Ascending aorta (tissue), 2 donors: ENCODE measurements around the gene RALGAPA1. TPM values are rescaled to one million over a fixed set of nuclear protein-coding genes. Genes with fewer than 3 reads are reported as not detected.

ENCODE experiments used
- DNase-seq, 2 donors: peaks; one replicate each; pipeline ENCODE4 v3.0.0-alpha.2; 2019; ENCODE audit warnings: low spot score in 2 of 2
- H3K27ac ChIP-seq, 2 donors: fragments of 200-600 bp; sonication (generic); one replicate each; pipeline ENCODE4 v1.5.1; 2016 to 2017; ENCODE audit warnings: mild to moderate bottlenecking in 1 of 2
- H3K27me3 ChIP-seq: fragments of 200-600 bp; sonication (generic); one replicate; pipeline ENCODE4 v1.5.1; 2017
- H3K36me3 ChIP-seq, 2 donors: fragments of 200-600 bp; sonication (generic); one replicate each; pipeline ENCODE4 v1.5.1; 2016
- H3K4me1 ChIP-seq, 2 donors: fragments of 200-600 bp; sonication (generic); one replicate each; pipeline ENCODE4 v1.5.1; 2016 to 2017; ENCODE audit warnings: mild to moderate bottlenecking in 1 of 2
- H3K4me3 ChIP-seq, 2 donors: fragments of 200-600 bp; sonication (generic); one replicate each; pipeline ENCODE4 v1.5.1; 2016 to 2017; ENCODE audit warnings: mild to moderate bottlenecking in 1 of 2
- H3K9me3 ChIP-seq, 2 donors: fragments of 200-600 bp; sonication (generic); one replicate each; pipeline ENCODE4 v1.5.1; 2016
- CTCF ChIP-seq, 3 experiments: fragments of 200-600 bp in 2 of 3; fragments of 450-650 bp in 1 of 3; sonication (generic) in 2 of 3; IDR thresholded peaks; one replicate each; pipeline ENCODE4 v1.5.1; 2016 to 2019; ENCODE audit warnings: antibody characterized with exemption in 3 of 3, mild to moderate bottlenecking in 1 of 3, moderate library complexity in 1 of 3
- intact Hi-C: fragments of 100-400 bp; cut with DNase I; formaldehyde crosslinking; loops from one replicate; pipeline ENCODE4 v1.15.1; 2023
- total RNA-seq: library from RNA; depleted of rRNA; stranded (reverse); fragments of >200 nt; gene quantifications from one replicate; pipeline ENCODE4 v1.1.0, GENCODE V29; 2016

RALGAPA1 gene
- total RNA-seq, 1 donor from 2014 or later = 101 TPM

GRCh38 chr14:35556548-35556947 is 252.5 kb downstream of the RALGAPA1 start:
- Histone ChIP-seq H3K36me3 (no peaks in the 10 kb centered on the region), H3K4me3 (no peak overlapping the region), H3K4me1 (peaks cover 0 to 3% of the 10 kb centered on the region in 2 donors), H3K27me3 (no peaks in the 10 kb centered on the region), H3K9me3 (no peaks in the 10 kb centered on the region), H3K27ac (no peak overlapping the region)
- TF ChIP-seq CTCF (IDR thresholded peaks at IDR 0.05) = no peak
- intact Hi-C loops = no loop called here
- no peak for DNase-seq

GRCh38 chr14:35553808-35554207 is 255.3 kb downstream of the RALGAPA1 start:
- H3K27me3 ChIP-seq = no peaks in the 10 kb centered on the region
- H3K27ac ChIP-seq = no peak overlapping the region
- H3K4me1 ChIP-seq = peaks cover 0 to 3% of the 10 kb centered on the region in 2 donors
- H3K9me3 ChIP-seq = no peaks in the 10 kb centered on the region
- TF ChIP-seq CTCF (IDR thresholded peaks at IDR 0.05) = no peak
- no peak overlapping the region for H3K4me3 ChIP-seq
- intact Hi-C loops = no loop called here
- no peak for DNase-seq
- H3K36me3 ChIP-seq = no peaks in the 10 kb centered on the region

GRCh38 chr14:35551081-35551480 is 258.0 kb downstream of the RALGAPA1 start:
- Histone ChIP-seq H3K36me3 (no peaks in the 10 kb centered on the region), H3K4me3 (no peak overlapping the region), H3K4me1 (peaks cover 0 to 3% of the 10 kb centered on the region in 2 donors), H3K9me3 (no peaks in the 10 kb centered on the region), H3K27ac (no peak overlapping the region), H3K27me3 (no peaks in the 10 kb centered on the region)
- intact Hi-C loops = no loop called here
- TF ChIP-seq CTCF (IDR thresholded peaks at IDR 0.05) = no peak
- no peak for DNase-seq

GRCh38 chr14:35549551-35549950 is 259.5 kb downstream of the RALGAPA1 start:
- intact Hi-C loops = no loop called here
- H3K27me3 ChIP-seq = no peaks in the 10 kb centered on the region
- no peak for DNase-seq

GRCh38 chr14:35543006-35543405 is 266.1 kb downstream of the RALGAPA1 start:
- Histone ChIP-seq H3K4me3 (no peak overlapping the region), H3K4me1 (no peaks in the 10 kb centered on the region), H3K27me3 (no peaks in the 10 kb centered on the region), H3K9me3 (no peaks in the 10 kb centered on the region), H3K27ac (no peak overlapping the region), H3K36me3 (peaks cover 4 to 15% of the 10 kb centered on the region in 2 donors)
- intact Hi-C loops = no loop called here
- DNase-seq = no peak
- no peak for TF ChIP-seq CTCF (IDR thresholded peaks at IDR 0.05)

More at GRCh38 chr14:35549551-35549950, 259.5 kb downstream of the RALGAPA1 start:
- Histone ChIP-seq H3K4me1 (peaks cover 0 to 3% of the 10 kb centered on the region in 2 donors), H3K27ac (no peak overlapping the region), H3K4me3 (no peak overlapping the region), H3K9me3 (no peaks in the 10 kb centered on the region), H3K36me3 (no peaks in the 10 kb centered on the region)
- no peak for TF ChIP-seq CTCF (IDR thresholded peaks at IDR 0.05)

GRCh38 chr14:35539969-35540368 is 269.1 kb downstream of the RALGAPA1 start:
- Histone ChIP-seq H3K4me1 (peaks cover 4 to 6% of the 10 kb centered on the region in 2 donors), H3K27me3 (peaks cover 2% of the 10 kb centered on the region), H3K9me3 (no peaks in the 10 kb centered on the region), H3K27ac (no peak overlapping the region), H3K4me3 (no peak overlapping the region), H3K36me3 (peaks cover 4 to 15% of the 10 kb centered on the region in 2 donors)
- intact Hi-C loops = no loop called here
- DNase-seq = no peak
- no peak for TF ChIP-seq CTCF (IDR thresholded peaks at IDR 0.05)
